ENCODE data around the gene ZNF764.

The ZNF764 gene

DNA sequence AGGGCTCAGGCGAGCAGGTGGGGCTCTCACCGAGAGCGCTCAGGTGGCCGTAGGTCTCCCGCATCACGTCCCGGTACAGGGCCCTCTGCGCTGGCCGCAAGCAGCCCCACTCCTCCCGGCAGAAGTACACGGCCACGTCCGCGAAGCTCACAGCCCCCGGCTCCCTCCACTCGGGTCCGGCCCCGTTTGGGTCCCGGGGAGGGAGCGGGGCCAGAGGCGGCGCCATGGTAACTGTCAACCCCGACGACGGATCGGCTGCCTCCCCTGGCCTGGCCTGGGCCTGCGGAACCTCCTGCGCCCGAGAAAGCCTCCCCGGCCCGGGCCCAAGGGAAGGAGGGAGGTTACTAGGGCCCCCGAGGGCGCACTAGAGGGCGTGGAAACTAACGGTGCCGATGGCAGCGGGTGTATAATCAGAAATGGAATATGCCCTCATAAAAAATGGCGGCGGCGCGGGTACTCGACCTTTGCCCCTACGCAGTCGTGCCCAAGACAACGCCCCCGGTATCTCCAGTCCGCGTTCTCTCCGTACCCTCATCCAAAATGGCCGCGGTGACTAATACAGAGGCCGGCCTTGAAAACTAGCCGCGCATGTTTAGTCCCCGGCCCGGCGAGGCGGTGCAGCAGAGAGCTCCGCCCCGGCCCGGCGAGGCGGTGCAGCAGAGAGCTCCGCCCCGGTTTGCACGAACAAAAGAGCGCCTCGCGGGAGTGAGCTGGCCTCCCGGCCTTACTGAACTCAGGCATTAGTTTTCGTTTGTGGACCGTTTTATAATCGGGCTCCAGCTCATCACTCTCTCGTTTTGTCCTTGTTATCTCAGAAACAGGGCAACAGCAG is at the start of gene ZNF764:
Gene ZNF764, minus strand, starts transcription at position 418 of the 832 bp plus-strand sequence. Its CDS starts 192 bp downstream, at position 226.
- peaks cover 5% of the 10 kb centered on the region; the same call in 1 of the 2 replicates for H3K36me3 ChIP-seq (ENCODE audit: control insufficient read depth, insufficient read depth, low read length)
- TF ChIP-seq, protein P1, sequence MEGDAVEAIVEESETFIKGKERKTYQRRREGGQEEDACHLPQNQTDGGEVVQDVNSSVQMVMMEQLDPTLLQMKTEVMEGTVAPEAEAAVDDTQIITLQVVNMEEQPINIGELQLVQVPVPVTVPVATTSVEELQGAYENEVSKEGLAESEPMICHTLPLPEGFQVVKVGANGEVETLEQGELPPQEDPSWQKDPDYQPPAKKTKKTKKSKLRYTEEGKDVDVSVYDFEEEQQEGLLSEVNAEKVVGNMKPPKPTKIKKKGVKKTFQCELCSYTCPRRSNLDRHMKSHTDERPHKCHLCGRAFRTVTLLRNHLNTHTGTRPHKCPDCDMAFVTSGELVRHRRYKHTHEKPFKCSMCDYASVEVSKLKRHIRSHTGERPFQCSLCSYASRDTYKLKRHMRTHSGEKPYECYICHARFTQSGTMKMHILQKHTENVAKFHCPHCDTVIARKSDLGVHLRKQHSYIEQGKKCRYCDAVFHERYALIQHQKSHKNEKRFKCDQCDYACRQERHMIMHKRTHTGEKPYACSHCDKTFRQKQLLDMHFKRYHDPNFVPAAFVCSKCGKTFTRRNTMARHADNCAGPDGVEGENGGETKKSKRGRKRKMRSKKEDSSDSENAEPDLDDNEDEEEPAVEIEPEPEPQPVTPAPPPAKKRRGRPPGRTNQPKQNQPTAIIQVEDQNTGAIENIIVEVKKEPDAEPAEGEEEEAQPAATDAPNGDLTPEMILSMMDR (IDR thresholded peaks at IDR 0.05; ENCODE audit: insufficient read depth, low read length, poor library complexity, severe bottlenecking), result peak; percentile 19
- peak; percentile 92 for DNase-seq (ENCODE audit: extremely low read depth, insufficient read length)
- H3K27me3 ChIP-seq (replicated peaks; ENCODE audit: control insufficient read depth, insufficient read depth, low read length), result no peaks in the 10 kb centered on the region
- peak within 1 kb of the TSS; percentile 76 for H3K4me3 ChIP-seq (replicated peaks; ENCODE audit: low read depth, low read length)

DNA sequence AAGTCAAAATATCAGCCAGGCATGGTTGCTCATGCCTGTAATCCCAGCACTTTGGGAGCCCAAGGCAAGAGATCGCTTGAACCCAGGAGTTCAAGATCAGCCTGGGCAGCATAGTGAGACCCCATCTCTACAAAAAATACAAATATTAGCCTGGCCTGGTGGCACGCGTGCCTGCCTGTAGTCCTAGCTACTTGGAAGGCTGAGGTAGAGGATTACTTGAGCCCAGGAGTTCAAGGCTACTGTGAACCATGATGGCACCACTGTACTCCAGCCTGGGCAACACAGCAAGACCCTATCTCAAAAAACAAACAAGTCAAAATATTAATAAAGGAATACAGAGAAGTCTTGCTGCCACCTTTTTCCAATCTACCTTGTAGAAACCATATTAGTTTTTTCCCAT is 47.8 kb upstream of the ZNF764 start:
- Histone ChIP-seq H3K4me3 (replicated peaks; ENCODE audit: low read depth, low read length) (no peak overlapping the region), H3K36me3 (ENCODE audit: control insufficient read depth, insufficient read depth, low read length) (peaks cover 21% of the 10 kb centered on the region), H3K27me3 (replicated peaks; ENCODE audit: control insufficient read depth, insufficient read depth, low read length) (no peaks in the 10 kb centered on the region)
- TF ChIP-seq, protein P1 (IDR thresholded peaks at IDR 0.05; ENCODE audit: insufficient read depth, low read length, poor library complexity, severe bottlenecking), result no peak
- no peak for DNase-seq (ENCODE audit: extremely low read depth, insufficient read length)

DNA sequence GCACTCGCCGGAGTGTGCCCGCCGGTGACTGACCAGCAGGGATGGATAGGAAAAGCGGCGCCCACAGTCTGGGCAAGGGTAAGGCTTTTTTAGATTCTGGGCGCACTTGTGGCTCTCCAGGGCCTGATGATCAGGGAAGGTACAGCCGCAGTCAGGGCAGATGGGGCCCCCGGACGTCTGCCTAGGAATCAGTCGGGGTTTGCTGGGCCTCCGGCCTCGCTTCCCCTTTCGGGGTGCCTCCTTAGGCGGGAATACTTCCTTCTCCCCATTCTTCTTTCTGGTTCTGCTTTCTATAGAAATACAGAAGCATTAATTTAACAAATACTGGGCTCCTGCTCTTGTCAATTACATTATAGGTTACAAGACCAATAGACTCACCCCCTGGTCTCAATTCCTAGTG is 47.0 kb upstream of the ZNF764 start:
- H3K27me3 ChIP-seq (replicated peaks; ENCODE audit: control insufficient read depth, insufficient read depth, low read length), result no peaks in the 10 kb centered on the region
- no peak for DNase-seq (ENCODE audit: extremely low read depth, insufficient read length)
- no peak overlapping the region for H3K4me3 ChIP-seq (replicated peaks; ENCODE audit: low read depth, low read length)
- TF ChIP-seq, protein P1 (IDR thresholded peaks at IDR 0.05; ENCODE audit: insufficient read depth, low read length, poor library complexity, severe bottlenecking), result no peak
- H3K36me3 ChIP-seq (ENCODE audit: control insufficient read depth, insufficient read depth, low read length), result peaks cover 21% of the 10 kb centered on the region

DNA sequence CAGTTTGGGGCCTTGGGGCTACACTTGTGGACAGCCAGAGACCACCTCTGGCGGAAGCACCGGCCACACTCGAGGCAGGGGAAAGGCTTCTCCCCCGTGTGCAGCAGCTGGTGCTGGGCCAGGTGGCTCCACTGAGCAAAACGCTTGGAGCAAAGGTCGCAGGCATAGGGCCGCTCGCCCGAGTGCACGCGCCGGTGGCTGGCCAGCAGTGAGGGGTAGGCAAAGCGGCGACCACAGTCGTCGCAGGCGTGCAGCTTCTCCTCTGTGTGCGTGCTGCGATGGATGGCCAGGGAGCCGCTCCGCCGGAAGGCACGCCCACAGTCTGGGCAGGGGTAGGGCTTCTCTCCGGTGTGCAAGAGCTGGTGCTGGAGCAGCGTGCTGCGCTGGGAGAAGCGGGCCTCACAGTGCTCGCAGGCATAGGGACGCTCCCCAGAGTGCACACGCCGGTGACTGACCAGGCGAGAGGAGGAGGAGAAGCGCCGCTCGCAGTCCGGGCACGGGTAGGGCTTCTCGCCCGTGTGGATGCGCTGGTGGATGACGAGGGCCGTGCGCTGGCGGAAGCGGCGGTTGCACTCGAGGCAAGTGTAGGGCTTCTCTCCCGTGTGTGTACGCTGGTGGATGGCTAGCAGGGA is 46.3 kb upstream of the ZNF764 start:
- peaks cover 21% of the 10 kb centered on the region for H3K36me3 ChIP-seq (ENCODE audit: control insufficient read depth, insufficient read depth, low read length)
- DNase-seq (ENCODE audit: extremely low read depth, insufficient read length), result no peak
- no peaks in the 10 kb centered on the region for H3K27me3 ChIP-seq (replicated peaks; ENCODE audit: control insufficient read depth, insufficient read depth, low read length)
- no peak overlapping the region for H3K4me3 ChIP-seq (replicated peaks; ENCODE audit: low read depth, low read length)
- TF ChIP-seq, protein P1 (IDR thresholded peaks at IDR 0.05; ENCODE audit: insufficient read depth, low read length, poor library complexity, severe bottlenecking), result no peak

DNA sequence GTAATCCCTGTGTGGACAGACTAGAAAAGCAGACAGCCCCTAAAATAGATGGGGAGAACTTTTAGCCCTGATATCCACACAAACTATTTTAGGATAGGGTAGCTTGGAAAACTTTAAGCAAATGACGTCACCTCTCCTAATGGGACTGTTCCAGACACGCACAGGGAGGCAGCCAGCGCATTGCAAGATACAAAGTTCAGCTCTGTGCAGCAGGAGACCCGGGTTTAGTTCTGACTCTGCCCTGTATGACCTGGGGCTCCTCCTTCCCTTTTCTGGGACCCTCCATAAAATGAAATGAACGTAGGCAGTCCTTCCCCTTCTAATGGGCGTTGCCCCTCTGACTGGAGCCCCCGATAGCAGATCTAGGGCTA is 45.8 kb upstream of the ZNF764 start:
- Histone ChIP-seq H3K36me3 (ENCODE audit: control insufficient read depth, insufficient read depth, low read length) (peaks cover 21% of the 10 kb centered on the region), H3K4me3 (replicated peaks; ENCODE audit: low read depth, low read length) (no peak overlapping the region), H3K27me3 (replicated peaks; ENCODE audit: control insufficient read depth, insufficient read depth, low read length) (no peaks in the 10 kb centered on the region)
- TF ChIP-seq, protein P1 (IDR thresholded peaks at IDR 0.05; ENCODE audit: insufficient read depth, low read length, poor library complexity, severe bottlenecking), result no peak
- no peak for DNase-seq (ENCODE audit: extremely low read depth, insufficient read length)
